Activated CD4-positive, alpha-beta T cell treated with anti-CD3 and anti-CD28 coated beads, Interleukin-2, amount 10 ng/mL, durations not matched to agents 7 days and 5 days (primary cell): ENCODE data around the gene TMEM175. TPM values are rescaled to one million over a fixed set of nuclear protein-coding genes. Genes with fewer than 3 reads are reported as not detected.

Source experiments
- CTCF ChIA-PET: fragments of 350-600 bp; sonication (Branson Sonifier 250); formaldehyde crosslinking; loops from one replicate; lab custom pipeline; 2021; ENCODE audit warnings: antibody characterized with exemption; lab: Charles Lee
- POLR2A ChIA-PET: fragments of 350-600 bp; sonication (Branson Sonifier 250); formaldehyde crosslinking; loops from one replicate; lab custom pipeline; 2021; ENCODE audit warnings: antibody characterized with exemption; lab: Charles Lee
- DNase-seq: peaks from one replicate; pipeline ENCODE4 v3.0.0-alpha.2; 2020
- H3K27ac Mint-ChIP-seq: one replicate; pipeline ENCODE4 v1.8.0; 2021; ENCODE audit warnings: mild to moderate bottlenecking, moderate library complexity, mixed read lengths
- H3K27me3 Mint-ChIP-seq: one replicate; pipeline ENCODE4 v1.8.0; 2021; ENCODE audit warnings: mixed read lengths
- H3K36me3 Mint-ChIP-seq: one replicate; pipeline ENCODE4 v1.8.0; 2021; ENCODE audit warnings: low read depth, mixed read lengths
- H3K4me1 Mint-ChIP-seq: one replicate; pipeline ENCODE4 v1.8.0; 2021; ENCODE audit warnings: mixed read lengths
- H3K4me3 Mint-ChIP-seq: one replicate; pipeline ENCODE4 v1.8.0; 2021; ENCODE audit warnings: mild to moderate bottlenecking, moderate library complexity, mixed read lengths
- H3K9me3 Mint-ChIP-seq: one replicate; pipeline ENCODE4 v1.8.0; 2021; ENCODE audit warnings: mixed read lengths
- total RNA-seq, 2 experiments: library from RNA; stranded (reverse); gene quantifications; one replicate each; pipeline ENCODE4 v1.2.3, GENCODE V29; 2021

TMEM175 gene
- 10 to 100 TPM; 38.6 to 51.7 TPM for total RNA-seq

- Mint-ChIP-seq H3K9me3 (no peaks in the 10 kb centered on the region), H3K27me3 (no peaks in the 10 kb centered on the region), H3K4me1 (peaks cover 53% of the 10 kb centered on the region), H3K36me3 (peaks cover 6% of the 10 kb centered on the region), H3K4me3 (peak within 1 kb of the TSS; percentile 98), H3K27ac (peak within 1 kb of the TSS; percentile 98)
- ChIA-PET POLR2A (interaction anchor here (0.6 to 1.1 kb wide), 2 partner anchors 53 to 151 kb away, joined by 3 to 4 read pairs; no protein-coding TSS in a partner anchor), CTCF (interaction anchor here (0.6 to 1.4 kb wide), 3 partner anchors 11 to 16 kb away, joined by 3 to 5 read pairs (median 3); no protein-coding TSS in a partner anchor)
- peak; percentile 95 for DNase-seq
Measured at GRCh38 chr4:931960-932712, at the start of gene TMEM175, which contains the start of gene GAK. TMEM175 (plus strand) TSS chr4:932460; CDS start chr4:947740, 15,280 bp downstream. GAK (minus strand) TSS chr4:932316; CDS start chr4:932187, 129 bp downstream.

- Mint-ChIP-seq H3K36me3 (peaks cover 38% of the 10 kb centered on the region), H3K27ac (peak overlapping the region; percentile 41), H3K27me3 (no peaks in the 10 kb centered on the region), H3K4me1 (peaks cover 28% of the 10 kb centered on the region), H3K9me3 (peaks cover 3% of the 10 kb centered on the region), H3K4me3 (no peak overlapping the region)
- ChIA-PET CTCF (interaction anchor here (0.9 to 1.3 kb wide), 2 partner anchors 8 to 9 kb away, joined by 4 to 6 read pairs; no protein-coding TSS in a partner anchor), POLR2A (no interaction called here)
- no peak for DNase-seq
Measured at GRCh38 chr4:882646-883045, 49.6 kb upstream of the TMEM175 start.

- H3K4me3 Mint-ChIP-seq, result no peak overlapping the region
- H3K36me3 Mint-ChIP-seq, result peaks cover 40% of the 10 kb centered on the region
- H3K4me1 Mint-ChIP-seq, result peaks cover 21% of the 10 kb centered on the region
- CTCF ChIA-PET, result no interaction called here
- no peak for DNase-seq
- H3K27me3 Mint-ChIP-seq, result no peaks in the 10 kb centered on the region
- H3K9me3 Mint-ChIP-seq, result peaks cover 7% of the 10 kb centered on the region
- POLR2A ChIA-PET, result no interaction called here
- no peak overlapping the region for H3K27ac Mint-ChIP-seq
Measured at GRCh38 chr4:883377-884095, 48.7 kb upstream of the TMEM175 start.

GRCh38 chr4:884259-884658, 48.0 kb upstream of the TMEM175 start:
- ChIA-PET CTCF (no interaction called here), POLR2A (no interaction called here)
- no peaks in the 10 kb centered on the region for H3K27me3 Mint-ChIP-seq
- H3K27ac Mint-ChIP-seq, result no peak overlapping the region
- no peak overlapping the region for H3K4me3 Mint-ChIP-seq
- DNase-seq, result no peak
- H3K9me3 Mint-ChIP-seq, result peaks cover 7% of the 10 kb centered on the region
- H3K4me1 Mint-ChIP-seq, result peaks cover 14% of the 10 kb centered on the region
- peaks cover 40% of the 10 kb centered on the region for H3K36me3 Mint-ChIP-seq

GRCh38 chr4:884896-885295, 47.4 kb upstream of the TMEM175 start:
- POLR2A ChIA-PET, result no interaction called here
- Mint-ChIP-seq H3K27me3 (no peaks in the 10 kb centered on the region), H3K36me3 (peaks cover 40% of the 10 kb centered on the region), H3K4me3 (no peak overlapping the region), H3K27ac (no peak overlapping the region), H3K4me1 (peaks cover 7% of the 10 kb centered on the region), H3K9me3 (peaks cover 7% of the 10 kb centered on the region)
- CTCF ChIA-PET, result no interaction called here
- no peak for DNase-seq

- POLR2A ChIA-PET, result no interaction called here
- CTCF ChIA-PET, result no interaction called here
- no peak overlapping the region for H3K4me3 Mint-ChIP-seq
- H3K27me3 Mint-ChIP-seq, result no peaks in the 10 kb centered on the region
- no peak overlapping the region for H3K27ac Mint-ChIP-seq
- peaks cover 7% of the 10 kb centered on the region for H3K9me3 Mint-ChIP-seq
- peaks cover 38% of the 10 kb centered on the region for H3K36me3 Mint-ChIP-seq
- H3K4me1 Mint-ChIP-seq, result peaks cover 3% of the 10 kb centered on the region
- no peak for DNase-seq
Measured at GRCh38 chr4:885353-885752, 46.9 kb upstream of the TMEM175 start.

GRCh38 chr4:886244-886643, 46.0 kb upstream of the TMEM175 start:
- Mint-ChIP-seq H3K27me3 (no peaks in the 10 kb centered on the region), H3K36me3 (peaks cover 42% of the 10 kb centered on the region), H3K4me3 (no peak overlapping the region), H3K9me3 (peaks cover 7% of the 10 kb centered on the region), H3K27ac (no peak overlapping the region), H3K4me1 (no peaks in the 10 kb centered on the region)
- no peak for DNase-seq
- CTCF ChIA-PET, result no interaction called here
- POLR2A ChIA-PET, result no interaction called here

- no peak for DNase-seq
- Mint-ChIP-seq H3K27ac (no peak overlapping the region), H3K4me3 (no peak overlapping the region), H3K36me3 (peaks cover 44% of the 10 kb centered on the region), H3K9me3 (peaks cover 7% of the 10 kb centered on the region), H3K4me1 (no peaks in the 10 kb centered on the region), H3K27me3 (no peaks in the 10 kb centered on the region)
- POLR2A ChIA-PET, result no interaction called here
- CTCF ChIA-PET, result no interaction called here
Measured at GRCh38 chr4:887034-887763, 45.1 kb upstream of the TMEM175 start.

GRCh38 chr4:888029-888428, 44.2 kb upstream of the TMEM175 start:
- peaks cover 44% of the 10 kb centered on the region for H3K36me3 Mint-ChIP-seq

GRCh38 chr4:889516-889915, 42.7 kb upstream of the TMEM175 start:
- H3K27ac Mint-ChIP-seq, result no peak overlapping the region
- CTCF ChIA-PET, result interaction anchor here (0.6 kb wide), 1 partner anchor 113 kb away, joined by 3 read pairs; no protein-coding TSS in a partner anchor
- no peaks in the 10 kb centered on the region for H3K27me3 Mint-ChIP-seq
- peaks cover 46% of the 10 kb centered on the region for H3K36me3 Mint-ChIP-seq
- peaks cover 7% of the 10 kb centered on the region for H3K9me3 Mint-ChIP-seq
- POLR2A ChIA-PET, result no interaction called here
- H3K4me3 Mint-ChIP-seq, result no peak overlapping the region
- no peaks in the 10 kb centered on the region for H3K4me1 Mint-ChIP-seq
- DNase-seq, result no peak

More at GRCh38 chr4:888029-888428, 44.2 kb upstream of the TMEM175 start:
- no peak for DNase-seq
- Mint-ChIP-seq H3K4me1 (no peaks in the 10 kb centered on the region), H3K27me3 (no peaks in the 10 kb centered on the region), H3K27ac (no peak overlapping the region), H3K9me3 (peaks cover 7% of the 10 kb centered on the region), H3K4me3 (no peak overlapping the region)
- ChIA-PET POLR2A (no interaction called here), CTCF (no interaction called here)

- no peak for DNase-seq
- Mint-ChIP-seq H3K27ac (no peak overlapping the region), H3K27me3 (no peaks in the 10 kb centered on the region), H3K4me3 (no peak overlapping the region), H3K4me1 (no peaks in the 10 kb centered on the region), H3K9me3 (peaks cover 7% of the 10 kb centered on the region), H3K36me3 (peaks cover 46% of the 10 kb centered on the region)
- CTCF ChIA-PET, result interaction anchor here (0.8 kb wide), 1 partner anchor 8 kb away, joined by 6 read pairs; no protein-coding TSS in a partner anchor
- POLR2A ChIA-PET, result no interaction called here
Measured at GRCh38 chr4:890036-890695, 42.1 kb upstream of the TMEM175 start.

- peaks cover 7% of the 10 kb centered on the region for H3K9me3 Mint-ChIP-seq
- H3K36me3 Mint-ChIP-seq, result peaks cover 48% of the 10 kb centered on the region
- no peaks in the 10 kb centered on the region for H3K4me1 Mint-ChIP-seq
- no peak overlapping the region for H3K4me3 Mint-ChIP-seq
- POLR2A ChIA-PET, result no interaction called here
- DNase-seq, result peak; percentile 25
- H3K27me3 Mint-ChIP-seq, result no peaks in the 10 kb centered on the region
- no peak overlapping the region for H3K27ac Mint-ChIP-seq
- CTCF ChIA-PET, result interaction anchor here (1.5 kb wide), 1 partner anchor 9 kb away, joined by 4 read pairs; no protein-coding TSS in a partner anchor
Measured at GRCh38 chr4:891747-892146, 40.5 kb upstream of the TMEM175 start.
